Skeletal muscle cell (primary cell): Measurements from ENCODE around the gene HM13.
A peak's percentile ranks its signal among the peaks of the same experiment; 100 is the strongest.
"Not testable (repeated sequence)": the region's sequence is repeated elsewhere in the genome, so short reads cannot be mapped to it uniquely, and the experiment has no call there.

Experiments
- DNase-seq: peaks from one replicate; pipeline ENCODE4 v3.0.0-alpha.2; 2010; ENCODE audit warnings: low read depth
- H3K4me3 ChIP-seq: 2 replicates; pipeline ENCODE4 v1.5.1; 2011; ENCODE audit warnings: low read depth, mild to moderate bottlenecking, control low read depth, low read length, moderate library complexity

HM13 gene

GRCh38 chr20:31560746-31561598 is 46.7 kb downstream of the HM13 start:
- no peak overlapping the region for H3K4me3 ChIP-seq
- peak; percentile 91 for DNase-seq

DNA sequence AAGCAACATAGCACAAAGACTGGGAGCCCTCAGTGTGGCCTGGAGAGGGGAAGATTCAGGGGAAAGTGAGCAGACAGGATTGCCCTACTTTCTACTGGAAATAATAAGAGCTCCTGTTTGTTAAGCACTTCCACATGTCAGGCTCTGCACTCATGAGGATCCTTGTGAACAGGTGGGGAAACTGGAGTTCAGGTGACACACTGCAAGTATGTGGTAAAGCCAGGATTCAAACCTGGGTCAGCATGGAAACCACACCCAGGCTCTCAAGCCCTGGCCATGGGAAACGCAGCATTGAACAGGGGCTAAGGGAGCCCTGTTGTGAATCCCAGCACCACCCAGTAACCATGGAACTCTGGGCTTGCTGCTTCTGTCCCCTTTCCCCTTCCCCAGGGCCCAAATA is 48.0 kb downstream of the HM13 start:
- DNase-seq: no peak

GRCh38 chr20:31564284-31564683 is 50.0 kb downstream of the HM13 start:
- DNase-seq: no peak
- H3K4me3 ChIP-seq: no peak overlapping the region

More for the DNA sequence above, 48.0 kb downstream of the HM13 start:
- no peak overlapping the region for H3K4me3 ChIP-seq

DNA sequence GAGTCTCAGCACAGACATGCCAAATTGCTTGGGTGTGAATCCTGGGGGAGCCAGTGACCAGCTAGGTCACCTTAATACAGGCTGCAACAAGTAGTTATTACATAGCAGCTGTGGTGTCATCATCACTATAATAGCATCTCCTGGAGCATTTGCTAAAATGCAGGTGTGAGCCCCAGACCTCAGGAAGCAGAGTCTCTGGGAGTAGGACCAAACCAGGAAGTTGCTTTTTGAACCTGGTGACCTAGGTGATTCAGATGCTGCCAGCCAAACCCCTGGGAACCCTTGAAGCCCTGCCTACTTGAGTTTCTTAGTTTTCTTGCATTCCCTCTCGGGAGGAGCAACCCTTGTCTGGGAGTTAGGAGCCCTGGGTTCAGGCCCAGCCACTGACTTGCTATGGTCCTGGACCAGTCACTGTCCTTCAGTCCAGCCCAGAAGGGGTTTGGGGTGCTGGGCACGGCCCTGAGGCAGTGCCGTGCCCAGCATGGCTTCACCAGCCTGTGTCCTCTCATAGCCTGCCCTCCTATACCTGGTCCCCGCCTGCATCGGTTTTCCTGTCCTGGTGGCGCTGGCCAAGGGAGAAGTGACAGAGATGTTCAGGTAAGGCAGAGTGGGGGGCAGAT is 51.6 kb downstream of the HM13 start:
- no peak for DNase-seq
- H3K4me3 ChIP-seq: no peak overlapping the region

- no peak for DNase-seq
- H3K4me3 ChIP-seq: no peak overlapping the region
Observed at GRCh38 chr20:31566319-31566657, 52.0 kb downstream of the HM13 start.

DNA sequence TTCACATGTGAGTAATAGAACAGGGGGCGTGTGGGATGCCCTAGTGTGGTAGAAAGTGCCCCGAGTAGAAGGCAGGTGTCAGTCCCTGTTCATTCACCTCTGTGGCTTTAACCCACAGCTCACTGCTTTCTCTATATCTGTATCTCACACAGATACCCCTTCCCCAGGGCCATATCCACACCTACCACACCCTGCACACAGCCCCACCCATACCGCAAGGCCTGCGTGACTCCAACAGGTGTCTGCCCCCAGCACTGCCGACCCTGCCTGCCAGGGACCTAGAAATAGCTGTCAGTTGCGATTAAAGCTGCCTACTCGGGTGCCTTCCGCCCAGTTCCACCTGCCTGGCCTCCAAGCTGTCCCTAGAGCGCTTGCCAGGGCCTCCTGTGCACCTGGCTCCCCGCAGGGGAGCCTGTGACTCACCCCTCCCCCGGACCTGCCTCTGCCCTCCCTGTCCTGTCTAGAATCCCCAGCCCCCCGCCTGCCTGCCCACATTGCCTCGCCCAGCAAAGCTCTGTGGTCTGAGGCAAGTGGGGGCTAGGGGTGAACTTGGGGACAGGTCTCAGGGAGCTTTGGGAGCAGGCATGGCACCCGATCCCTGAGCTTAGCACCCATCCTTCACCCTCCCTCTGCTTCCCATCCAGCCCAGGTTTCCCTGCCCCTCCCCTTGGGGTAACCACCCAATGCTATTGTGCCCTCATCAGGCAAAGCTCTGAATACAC is 52.6 kb downstream of the HM13 start:
- H3K4me3 ChIP-seq: no peak overlapping the region
- no peak for DNase-seq

DNA sequence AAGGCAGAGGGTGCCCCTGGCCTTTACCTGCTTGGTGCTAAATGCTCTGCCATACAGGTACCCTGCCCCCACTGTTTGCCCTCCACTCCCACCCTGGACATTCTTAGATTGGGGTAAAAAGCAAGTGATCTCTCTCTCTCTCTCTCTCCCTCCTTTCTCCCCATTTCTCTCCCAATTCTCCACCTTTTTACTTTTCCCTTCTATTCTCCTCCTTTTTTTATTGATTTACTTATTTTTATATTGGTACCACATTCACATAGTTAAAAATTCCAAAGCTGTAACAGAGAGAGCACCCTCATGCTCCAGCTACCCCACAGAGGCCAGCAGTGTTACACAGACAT is 53.1 kb downstream of the HM13 start:
- H3K4me3 ChIP-seq: no peak overlapping the region
- no peak for DNase-seq

- no peak for DNase-seq
- no peak overlapping the region for H3K4me3 ChIP-seq
Observed at GRCh38 chr20:31568041-31568731, 53.9 kb downstream of the HM13 start.

DNA sequence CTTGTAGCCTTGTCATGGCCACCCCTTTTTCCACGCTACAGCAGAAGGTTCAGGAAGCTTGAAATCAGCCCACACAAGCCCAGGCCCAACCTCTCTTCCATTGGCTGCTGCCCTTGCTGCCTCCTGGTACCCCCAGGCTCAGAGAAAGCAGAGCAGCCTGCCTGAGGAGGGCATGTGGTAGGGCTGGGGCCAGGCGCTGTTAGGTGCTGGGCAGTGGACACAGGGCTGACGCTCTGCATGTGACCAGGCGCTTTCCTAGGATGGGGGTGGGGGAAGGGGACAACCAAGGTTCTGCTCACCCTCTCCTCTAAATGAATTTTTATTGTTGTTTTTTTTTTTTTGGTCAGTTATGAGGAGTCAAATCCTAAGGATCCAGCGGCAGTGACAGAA is 54.5 kb downstream of the HM13 start:
- no peak overlapping the region for H3K4me3 ChIP-seq
- DNase-seq: no peak

DNA sequence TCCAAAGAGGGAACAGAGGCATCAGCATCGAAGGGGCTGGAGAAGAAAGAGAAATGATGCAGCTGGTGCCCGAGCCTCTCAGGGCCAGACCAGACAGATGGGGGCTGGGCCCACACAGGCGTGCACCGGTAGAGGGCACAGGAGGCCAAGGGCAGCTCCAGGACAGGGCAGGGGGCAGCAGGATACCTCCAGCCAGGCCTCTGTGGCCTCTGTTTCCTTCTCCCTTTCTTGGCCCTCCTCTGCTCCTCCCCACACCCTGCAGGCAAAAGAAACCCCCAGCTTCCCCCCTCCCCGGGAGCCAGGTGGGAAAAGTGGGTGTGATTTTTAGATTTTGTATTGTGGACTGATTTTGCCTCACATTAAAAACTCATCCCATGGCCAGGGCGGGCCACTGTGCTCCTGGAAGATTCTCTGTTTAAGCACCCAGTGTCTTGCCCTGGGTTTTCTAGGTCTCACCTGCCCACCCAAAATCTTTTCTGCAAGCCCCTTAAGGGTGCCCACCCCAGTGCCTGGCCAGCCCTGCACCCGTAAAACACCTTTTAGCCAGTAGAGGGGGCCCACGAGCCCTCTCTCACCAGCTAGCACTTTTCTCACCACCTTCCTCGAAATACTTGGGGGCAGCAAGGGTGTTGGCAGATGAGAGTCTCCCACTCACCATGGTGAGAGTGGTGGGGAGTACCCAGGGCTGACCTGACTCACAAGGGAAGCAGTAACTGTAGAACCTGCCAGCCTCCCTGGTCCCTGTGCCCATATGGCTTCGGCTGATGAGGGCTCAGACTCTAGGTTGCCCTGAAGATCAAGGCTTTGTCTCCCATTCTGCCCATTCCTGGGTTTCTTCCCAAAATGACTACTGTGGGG is 55.1 kb downstream of the HM13 start:
- no peak for DNase-seq
- no peak overlapping the region for H3K4me3 ChIP-seq

- no peak overlapping the region for H3K4me3 ChIP-seq
Observed at GRCh38 chr20:31570021-31570463, 55.8 kb downstream of the HM13 start.

DNA sequence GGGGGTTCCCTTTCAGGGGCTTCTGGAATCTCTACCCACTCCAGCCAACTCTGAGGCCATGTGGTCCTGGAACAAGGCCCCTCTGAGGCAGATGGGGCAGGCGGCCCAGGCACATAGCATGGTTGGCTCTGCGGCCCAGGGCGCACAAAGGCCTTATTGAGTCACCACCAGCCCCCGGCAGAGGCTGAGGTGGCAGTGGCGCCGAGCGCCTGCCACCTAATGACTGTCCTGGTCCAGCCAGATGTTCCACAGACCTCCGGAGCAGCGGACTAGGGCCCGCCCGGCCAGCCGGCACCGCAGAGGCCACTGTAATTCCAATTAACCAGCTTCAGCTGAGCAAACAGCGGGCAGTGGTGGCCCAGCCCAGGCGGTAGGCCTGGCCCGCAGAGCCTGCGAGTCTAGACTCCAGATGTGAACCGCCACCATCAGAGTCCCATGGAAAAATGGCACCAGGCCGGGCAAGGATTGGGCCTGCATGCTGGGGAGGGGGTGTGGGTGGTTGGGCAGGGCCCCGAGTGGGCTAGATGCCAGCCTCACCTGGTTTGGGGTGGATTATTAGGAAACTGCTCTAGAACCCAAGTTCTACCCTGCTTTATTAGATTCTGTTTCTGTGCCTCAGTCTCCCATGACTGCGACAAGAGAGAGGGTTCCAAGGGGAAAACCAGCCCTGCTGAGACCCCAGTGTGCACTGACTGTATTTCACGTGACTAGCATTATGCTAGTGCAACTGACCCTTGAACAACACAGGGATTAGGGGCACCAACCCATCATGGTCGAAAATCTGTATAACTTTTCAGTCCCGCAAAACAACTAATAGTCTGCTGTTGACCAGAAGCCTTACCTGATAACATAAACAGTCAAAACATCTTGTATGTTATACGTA is 56.7 kb downstream of the HM13 start:
- no peak overlapping the region for H3K4me3 ChIP-seq
- no peak for DNase-seq

More at GRCh38 chr20:31570021-31570463, 55.8 kb downstream of the HM13 start:
- DNase-seq: no peak

DNA sequence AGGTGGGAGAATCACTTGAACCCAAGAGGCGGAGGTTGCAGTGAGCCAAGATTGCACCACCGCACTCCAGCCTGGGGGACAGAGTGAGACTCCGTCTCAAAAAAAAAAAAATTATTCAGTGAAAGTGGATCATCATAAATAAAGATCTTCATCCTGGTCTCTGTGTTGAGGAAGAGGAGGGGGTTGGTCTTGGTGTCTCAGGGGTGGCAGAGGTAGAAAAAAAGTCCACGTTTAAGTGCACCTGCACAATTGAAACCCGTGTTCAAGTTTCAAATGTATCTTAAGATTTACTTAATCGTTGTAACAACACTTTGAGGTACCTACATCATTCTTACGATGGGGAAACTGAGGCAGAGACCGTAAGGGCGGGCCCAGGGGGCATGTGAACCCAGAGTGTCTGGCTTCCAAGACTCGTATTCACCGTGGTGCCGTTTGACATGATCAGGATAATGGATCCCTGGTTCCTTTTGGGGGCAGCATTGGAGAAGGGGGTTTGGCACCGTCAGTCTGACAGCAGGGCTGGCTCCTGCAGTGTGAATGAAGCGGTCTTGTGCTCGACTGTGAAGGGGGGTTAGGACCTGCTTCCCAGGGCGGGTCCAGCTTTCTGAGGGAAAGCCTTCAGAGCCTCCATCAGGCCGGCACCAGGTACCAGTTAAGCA is 57.9 kb downstream of the HM13 start:
- no peak overlapping the region for H3K4me3 ChIP-seq
- DNase-seq: no peak

DNA sequence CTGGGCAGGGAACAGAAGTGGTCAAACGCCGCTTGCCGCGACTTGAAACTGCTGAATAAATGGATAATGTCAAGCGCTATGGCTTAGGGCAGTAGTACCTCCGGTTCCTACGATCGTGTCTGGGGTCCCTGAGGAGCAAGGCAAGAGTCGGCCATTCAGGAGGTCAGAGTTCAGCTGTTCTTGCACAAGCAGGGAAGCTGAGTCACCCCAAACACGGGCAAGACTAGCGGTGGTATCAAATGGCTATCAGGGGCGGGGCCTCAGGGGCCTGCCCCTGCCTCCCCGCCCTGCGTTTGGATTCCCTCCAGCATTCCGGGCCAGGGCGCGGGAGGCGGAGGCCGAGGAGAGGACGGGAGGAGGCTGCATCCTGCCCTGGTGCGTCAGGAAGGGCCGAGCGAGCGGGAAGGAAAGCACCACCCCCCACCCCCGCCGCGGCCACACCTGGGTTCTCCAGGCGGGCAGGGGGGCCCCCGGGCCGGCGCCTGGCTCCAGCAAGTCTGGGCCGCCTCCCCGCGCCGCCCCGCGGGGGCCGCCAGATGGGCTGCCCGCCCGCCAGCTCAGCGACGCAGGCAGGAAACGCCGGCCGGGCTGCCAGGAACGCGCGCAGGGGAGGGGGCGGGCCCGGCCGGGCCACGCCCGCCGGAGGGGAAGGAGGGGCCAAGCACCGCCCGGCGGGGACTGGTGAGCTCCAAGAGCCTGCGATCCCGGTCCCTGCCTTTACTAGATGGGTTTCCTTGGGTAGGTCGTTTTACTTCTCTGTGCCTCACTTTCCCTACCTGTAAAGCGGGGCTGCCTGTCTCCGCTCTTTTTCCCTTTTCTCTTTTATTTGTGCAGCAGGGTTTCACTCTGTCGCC is 58.7 kb downstream of the HM13 start:
- H3K4me3 ChIP-seq: peak overlapping the region; percentile 56
- DNase-seq: peak; percentile 98

DNA sequence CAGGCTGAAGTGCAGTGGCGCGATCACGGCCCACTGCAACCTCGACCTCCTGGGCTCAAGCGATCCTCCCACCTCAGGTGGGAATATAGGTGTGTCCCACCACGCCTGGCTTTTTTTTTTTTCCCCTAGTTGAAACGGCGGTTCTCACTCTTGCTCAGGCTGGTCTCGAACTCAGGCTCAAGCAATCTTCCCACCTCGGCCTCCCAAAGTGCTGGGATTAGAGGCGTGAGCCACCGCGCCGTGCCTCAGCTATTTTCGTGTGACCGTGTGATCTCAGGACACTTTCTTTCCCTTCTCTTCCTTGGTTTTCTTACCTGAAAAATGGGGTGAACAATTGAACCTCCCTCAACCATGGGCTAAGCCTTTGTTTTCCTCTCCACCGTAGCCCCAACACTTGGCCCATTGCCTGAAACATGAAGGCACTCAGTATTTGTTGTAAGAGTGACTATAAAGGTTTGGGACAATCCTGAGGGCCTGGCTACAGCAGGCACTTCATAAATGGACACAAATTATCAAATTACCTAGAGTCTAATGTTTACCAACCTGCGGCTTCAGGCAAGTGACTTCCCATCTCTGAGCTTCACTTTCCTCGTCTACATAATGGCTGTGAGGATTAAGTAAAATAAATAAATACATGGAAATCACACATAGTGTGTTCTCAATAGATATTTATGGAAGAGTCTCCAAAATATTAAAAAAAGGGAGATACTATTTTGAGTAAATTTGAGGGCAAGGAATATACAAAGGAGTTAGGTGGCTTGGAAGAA is 59.5 kb downstream of the HM13 start:
- DNase-seq: no peak
- peak overlapping the region; percentile 56 for H3K4me3 ChIP-seq

DNA sequence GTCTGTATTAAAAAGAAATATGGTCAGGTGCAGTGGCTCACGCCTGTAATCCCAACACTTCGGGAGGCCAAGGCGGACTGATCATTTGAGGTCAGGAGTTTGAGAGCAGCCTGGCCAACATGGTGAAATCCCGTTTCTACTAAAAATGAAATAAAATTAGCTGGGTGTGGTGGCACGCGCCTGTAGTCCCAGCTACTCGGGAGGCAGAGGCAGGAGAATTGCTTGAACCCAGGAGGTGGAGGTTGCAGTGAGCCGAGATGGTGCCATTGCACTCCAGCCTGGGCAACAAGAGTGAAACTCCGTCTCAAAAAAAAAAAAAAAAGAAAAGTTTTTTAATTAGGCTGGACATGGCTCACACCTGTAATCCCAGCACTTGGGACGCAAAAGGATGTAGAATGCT is 60.7 kb downstream of the HM13 start:
- not testable (repeated sequence) for H3K4me3 ChIP-seq, DNase-seq
